Activated naive CD8-positive, alpha-beta T cell (primary cell): ENCODE data around the gene ZNF490.
"Not testable (repeated sequence)": the region's sequence is repeated elsewhere in the genome, so short reads cannot be mapped to it uniquely, and the experiment has no call there.

ENCODE experiments used
- H3K27ac Mint-ChIP-seq: one replicate; pipeline ENCODE4 v1.8.0; 2021; ENCODE audit warnings: mixed read lengths
- H3K27me3 Mint-ChIP-seq: one replicate; pipeline ENCODE4 v1.8.0; 2021; ENCODE audit warnings: mixed read lengths
- H3K36me3 Mint-ChIP-seq: one replicate; pipeline ENCODE4 v1.8.0; 2021; ENCODE audit warnings: mixed read lengths
- H3K4me1 Mint-ChIP-seq: one replicate; pipeline ENCODE4 v1.8.0; 2021; ENCODE audit warnings: low read depth, mixed read lengths
- H3K4me3 Mint-ChIP-seq: one replicate; pipeline ENCODE4 v1.8.0; 2021; ENCODE audit warnings: mild to moderate bottlenecking, mixed read lengths
- H3K9me3 Mint-ChIP-seq: one replicate; pipeline ENCODE4 v1.8.0; 2021; ENCODE audit warnings: low read depth, mixed read lengths

Gene ZNF490

DNA sequence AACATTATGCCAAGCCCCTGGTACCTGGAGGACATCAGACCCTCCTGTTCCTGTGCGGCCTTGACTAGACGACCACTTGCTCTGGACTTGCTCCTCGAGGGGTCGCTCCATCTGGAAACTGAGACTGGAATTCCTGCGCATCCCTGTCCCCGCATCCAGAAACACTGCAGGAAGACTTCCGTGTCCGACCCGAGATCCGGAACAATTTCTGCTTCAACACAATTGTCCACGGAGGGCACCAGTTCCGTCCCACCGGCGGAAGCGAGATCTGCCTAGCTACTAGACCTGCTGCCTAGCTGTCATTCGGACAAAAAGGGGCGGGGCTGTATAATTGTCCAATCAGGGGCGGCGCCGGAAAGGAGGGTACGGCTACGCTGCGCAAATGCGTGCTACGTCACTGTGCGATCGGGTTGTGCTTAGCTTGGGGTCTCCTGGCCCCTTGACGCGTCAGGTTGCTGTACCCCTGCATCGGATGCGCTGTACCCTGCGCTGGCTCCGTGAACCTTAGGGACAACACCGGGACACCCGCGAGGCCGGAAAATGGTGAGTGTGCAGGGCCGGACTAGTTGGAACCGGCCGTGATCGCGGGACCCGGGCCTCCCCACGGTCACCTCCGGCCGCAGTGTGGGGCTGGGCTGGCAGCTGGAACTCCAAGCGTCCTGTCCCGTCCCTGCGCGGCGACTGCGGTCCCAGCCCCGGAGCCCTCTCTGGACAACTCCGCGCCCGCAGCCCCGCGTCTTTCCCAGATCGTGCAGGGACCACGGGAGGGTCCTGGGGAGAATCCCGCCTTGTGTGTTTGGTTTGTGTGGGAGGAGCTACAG lies at the start of gene ZNF490, which contains the start of gene ZNF791:
ZNF490 (minus strand) TSS at position 274 of the 821 bp plus-strand sequence; CDS start at position 141, 133 bp downstream.
ZNF791 (plus strand) TSS at position 381 of the 821 bp plus-strand sequence; CDS start at position 541, 160 bp downstream.
- H3K27me3 Mint-ChIP-seq, result no peaks in the 10 kb centered on the region
- H3K27ac Mint-ChIP-seq, result peak within 1 kb of the TSS; percentile 98
- peaks cover 2% of the 10 kb centered on the region for H3K36me3 Mint-ChIP-seq
- no peaks in the 10 kb centered on the region for H3K9me3 Mint-ChIP-seq
- H3K4me1 Mint-ChIP-seq, result peaks cover 39% of the 10 kb centered on the region
- peak within 1 kb of the TSS; percentile 100 for H3K4me3 Mint-ChIP-seq

DNA sequence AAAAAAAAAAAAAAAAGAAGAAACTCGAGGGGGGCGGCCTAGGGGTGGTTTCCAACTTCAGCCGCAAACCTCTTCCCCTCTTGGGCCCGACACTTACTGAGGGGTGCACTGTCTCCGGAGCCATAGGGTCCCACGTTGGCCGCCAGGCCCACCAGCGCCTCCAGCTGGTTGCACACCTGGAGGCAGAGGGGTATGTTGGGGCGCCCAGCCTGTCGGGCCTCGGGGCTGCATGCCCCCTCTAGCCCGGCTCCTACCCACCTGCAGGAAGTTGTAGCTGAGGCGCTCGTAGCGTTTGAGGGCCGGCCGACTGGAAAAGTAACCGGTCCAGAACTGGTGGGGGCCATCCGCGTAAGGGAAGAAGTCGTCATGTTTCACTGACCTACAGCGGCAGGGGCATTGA lies 47.4 kb upstream of the ZNF490 start:
- peaks cover 3% of the 10 kb centered on the region for H3K4me1 Mint-ChIP-seq
- H3K27ac Mint-ChIP-seq, result no peak overlapping the region
- no peak overlapping the region for H3K4me3 Mint-ChIP-seq
- no peaks in the 10 kb centered on the region for H3K9me3 Mint-ChIP-seq
- no peaks in the 10 kb centered on the region for H3K27me3 Mint-ChIP-seq
- peaks cover 10% of the 10 kb centered on the region for H3K36me3 Mint-ChIP-seq

DNA sequence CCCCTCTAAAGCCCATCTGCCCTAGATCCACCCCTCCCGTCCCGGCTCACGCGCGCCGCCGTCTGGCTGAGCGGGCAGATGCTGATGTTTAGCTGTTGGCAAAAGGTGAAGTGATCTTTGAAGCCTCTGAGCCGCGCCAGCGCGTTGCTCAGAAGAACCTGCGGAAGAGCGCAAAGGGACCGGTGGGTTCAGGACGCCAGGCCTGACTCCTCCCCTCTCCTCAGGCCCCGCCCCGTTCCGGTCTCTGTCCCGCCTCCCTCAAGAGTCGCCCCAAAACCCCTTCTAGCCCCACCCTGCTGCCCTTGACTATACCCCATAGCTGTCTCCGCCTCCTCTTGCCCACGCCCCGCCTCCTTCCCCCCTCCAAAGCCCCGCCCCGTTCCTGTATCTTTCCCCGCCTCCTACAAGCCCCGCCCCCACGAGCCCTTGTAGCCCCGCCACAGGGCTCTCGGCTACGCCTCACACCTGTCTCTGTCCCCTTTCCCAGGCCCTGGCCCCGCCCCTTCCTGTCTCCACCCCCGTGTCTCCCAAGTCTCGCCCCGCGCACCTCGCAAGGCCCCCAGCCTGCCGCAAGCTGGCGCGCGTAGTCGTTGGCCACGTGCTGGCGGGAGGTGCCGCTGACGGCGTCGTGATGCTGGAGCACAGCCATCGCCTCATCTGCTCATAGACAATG lies 46.4 kb upstream of the ZNF490 start:
- H3K9me3 Mint-ChIP-seq, result no peaks in the 10 kb centered on the region
- peaks cover 3% of the 10 kb centered on the region for H3K4me1 Mint-ChIP-seq
- no peak overlapping the region for H3K4me3 Mint-ChIP-seq
- no peaks in the 10 kb centered on the region for H3K27me3 Mint-ChIP-seq
- H3K27ac Mint-ChIP-seq, result no peak overlapping the region
- H3K36me3 Mint-ChIP-seq, result peaks cover 10% of the 10 kb centered on the region

DNA sequence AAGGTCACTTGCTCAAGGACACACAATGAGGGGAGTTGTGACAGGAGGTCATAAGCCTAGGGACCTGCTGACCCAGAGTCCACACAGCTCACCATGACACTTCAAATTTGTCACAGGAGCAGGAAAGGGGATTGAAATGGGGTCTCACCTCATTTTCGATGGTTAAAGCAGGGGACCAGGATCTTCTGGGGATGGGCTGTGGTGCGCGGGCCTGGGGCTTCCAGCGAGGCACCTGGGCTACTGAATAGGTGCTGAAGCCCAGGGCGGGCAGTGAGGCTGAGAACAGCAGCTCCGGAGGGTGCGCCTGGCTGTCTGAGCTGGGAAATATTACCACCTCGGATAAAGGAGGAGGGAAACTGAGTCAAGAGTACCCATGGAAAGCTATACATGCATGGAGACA lies 44.9 kb upstream of the ZNF490 start:
- Mint-ChIP-seq H3K4me1 (peaks cover 3% of the 10 kb centered on the region), H3K9me3 (no peaks in the 10 kb centered on the region), H3K27me3 (no peaks in the 10 kb centered on the region), H3K27ac (no peak overlapping the region), H3K4me3 (no peak overlapping the region), H3K36me3 (peaks cover 17% of the 10 kb centered on the region)

DNA sequence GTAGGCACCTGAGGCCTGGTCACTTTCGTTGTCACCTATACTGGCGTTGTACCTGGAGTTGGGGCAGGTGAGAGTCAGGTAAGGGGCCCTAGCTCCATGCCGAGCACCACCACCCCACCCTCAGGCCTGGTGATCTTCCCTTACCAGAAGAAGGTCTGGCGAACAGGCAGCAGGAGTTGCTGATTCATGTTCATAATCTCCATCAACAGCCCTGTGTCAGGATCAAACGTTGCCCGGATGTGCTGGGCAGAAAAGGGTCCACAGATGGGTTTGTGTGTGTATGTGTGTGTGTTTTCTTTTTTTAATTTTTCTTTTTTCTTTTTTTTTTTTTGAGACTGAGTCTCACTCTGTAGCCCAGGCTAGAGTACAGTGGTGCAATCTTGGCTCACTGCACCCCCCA lies 41.6 kb upstream of the ZNF490 start:
- Mint-ChIP-seq H3K36me3 (peaks cover 14% of the 10 kb centered on the region), H3K27ac (no peak overlapping the region), H3K4me3 (no peak overlapping the region), H3K27me3 (no peaks in the 10 kb centered on the region), H3K9me3 (no peaks in the 10 kb centered on the region), H3K4me1 (peaks cover 2% of the 10 kb centered on the region)

DNA sequence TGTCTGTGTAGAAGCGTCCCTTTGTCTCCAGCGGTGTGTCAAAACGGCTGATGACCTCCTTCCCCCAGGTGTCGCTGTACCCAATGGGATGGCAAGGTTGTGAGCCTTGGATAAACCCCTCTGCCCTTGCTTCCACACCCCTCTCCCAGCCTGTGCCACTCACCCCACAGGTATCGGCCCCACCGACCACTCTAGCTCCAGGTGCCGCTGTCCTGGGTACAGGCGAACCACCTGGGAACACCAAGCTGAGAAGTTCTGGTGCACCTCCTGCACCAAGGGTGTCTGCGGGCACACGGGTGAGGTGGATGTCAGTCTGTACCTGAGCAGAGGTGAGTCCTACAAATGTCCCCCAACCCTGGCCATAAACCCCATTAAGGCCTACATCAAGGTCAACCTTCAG lies 39.3 kb upstream of the ZNF490 start:
- Mint-ChIP-seq H3K9me3 (no peaks in the 10 kb centered on the region), H3K27me3 (no peaks in the 10 kb centered on the region), H3K27ac (no peak overlapping the region), H3K4me3 (no peak overlapping the region), H3K36me3 (peaks cover 7% of the 10 kb centered on the region), H3K4me1 (peaks cover 2% of the 10 kb centered on the region)

DNA sequence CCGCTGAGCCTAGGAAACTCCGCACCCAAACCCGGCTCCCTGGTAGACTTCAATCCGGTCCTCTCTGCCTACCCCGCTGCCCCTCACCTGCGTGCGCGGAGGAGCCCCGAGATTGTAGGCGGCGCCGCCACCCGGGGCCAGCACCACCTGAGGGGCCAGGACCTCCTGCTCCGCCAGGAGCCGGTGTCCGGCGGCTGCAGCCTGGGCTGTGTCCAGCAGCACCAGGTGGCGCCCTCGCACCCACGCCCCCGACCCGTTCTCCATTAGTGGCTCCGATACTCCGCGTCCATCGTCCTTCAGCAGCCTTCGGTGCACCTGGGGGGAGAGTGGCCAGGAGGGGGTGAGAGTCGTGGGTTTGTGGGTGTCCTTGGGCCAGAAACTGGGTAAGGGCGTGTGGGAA lies 37.5 kb upstream of the ZNF490 start:
- no peak overlapping the region for H3K4me3 Mint-ChIP-seq
- peaks cover 7% of the 10 kb centered on the region for H3K36me3 Mint-ChIP-seq
- H3K9me3 Mint-ChIP-seq, result no peaks in the 10 kb centered on the region
- no peak overlapping the region for H3K27ac Mint-ChIP-seq
- peaks cover 2% of the 10 kb centered on the region for H3K4me1 Mint-ChIP-seq
- no peaks in the 10 kb centered on the region for H3K27me3 Mint-ChIP-seq

DNA sequence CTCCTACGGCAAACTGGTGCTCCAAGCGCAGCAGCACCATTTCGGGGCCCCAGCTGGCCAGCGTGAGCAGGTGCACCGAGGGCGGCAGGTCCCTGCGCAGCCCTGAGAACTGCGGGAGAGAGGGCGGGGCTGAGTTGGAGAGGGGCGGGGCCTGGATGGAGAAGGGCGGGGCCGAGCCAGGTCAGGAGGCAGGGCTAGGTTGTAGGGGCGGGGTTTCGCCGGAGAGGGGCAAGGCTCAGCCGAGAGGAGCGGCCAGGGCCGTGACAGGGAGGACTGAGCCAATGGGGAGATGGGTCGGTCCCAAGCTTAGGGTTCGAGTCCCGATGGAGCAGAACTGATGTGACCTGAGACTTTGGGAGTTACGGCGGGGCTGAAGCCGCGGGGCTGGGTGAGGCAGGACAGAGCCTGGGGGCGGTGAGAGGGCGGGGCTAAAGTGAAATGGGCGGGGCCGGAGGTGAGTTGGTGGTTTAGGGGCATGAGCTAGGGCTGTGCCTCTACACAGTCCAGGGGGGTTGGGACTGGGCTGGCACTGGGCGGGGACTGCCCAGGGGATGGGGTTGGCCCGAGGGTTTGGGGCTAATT lies 37.0 kb upstream of the ZNF490 start:
- no peaks in the 10 kb centered on the region for H3K9me3 Mint-ChIP-seq
- peaks cover 7% of the 10 kb centered on the region for H3K36me3 Mint-ChIP-seq
- H3K4me3 Mint-ChIP-seq, result no peak overlapping the region
- no peaks in the 10 kb centered on the region for H3K27me3 Mint-ChIP-seq
- no peak overlapping the region for H3K27ac Mint-ChIP-seq
- H3K4me1 Mint-ChIP-seq, result peaks cover 2% of the 10 kb centered on the region

DNA sequence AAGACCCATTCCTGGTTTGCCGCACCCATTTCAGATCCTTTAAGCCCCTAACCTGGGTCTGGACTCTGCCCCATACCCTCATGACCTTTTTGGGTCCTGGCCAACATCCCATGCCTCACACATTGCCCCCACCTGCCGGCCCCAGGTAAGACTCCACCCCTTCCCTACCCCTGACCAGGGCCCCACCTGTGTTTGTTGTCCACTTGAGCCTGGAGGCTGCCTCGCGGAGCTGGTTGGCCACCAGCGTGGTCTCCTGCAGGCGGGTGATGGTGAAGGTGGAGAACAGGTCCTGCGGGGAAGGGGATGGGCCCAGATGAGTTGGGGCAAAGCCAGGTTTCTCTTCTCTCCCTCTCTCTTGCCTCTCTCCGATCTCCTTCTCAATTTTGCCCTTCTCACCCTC lies 36.4 kb upstream of the ZNF490 start:
- Mint-ChIP-seq H3K9me3 (no peaks in the 10 kb centered on the region), H3K27me3 (no peaks in the 10 kb centered on the region), H3K4me3 (no peak overlapping the region), H3K4me1 (peaks cover 2% of the 10 kb centered on the region), H3K36me3 (peaks cover 7% of the 10 kb centered on the region), H3K27ac (no peak overlapping the region)

DNA sequence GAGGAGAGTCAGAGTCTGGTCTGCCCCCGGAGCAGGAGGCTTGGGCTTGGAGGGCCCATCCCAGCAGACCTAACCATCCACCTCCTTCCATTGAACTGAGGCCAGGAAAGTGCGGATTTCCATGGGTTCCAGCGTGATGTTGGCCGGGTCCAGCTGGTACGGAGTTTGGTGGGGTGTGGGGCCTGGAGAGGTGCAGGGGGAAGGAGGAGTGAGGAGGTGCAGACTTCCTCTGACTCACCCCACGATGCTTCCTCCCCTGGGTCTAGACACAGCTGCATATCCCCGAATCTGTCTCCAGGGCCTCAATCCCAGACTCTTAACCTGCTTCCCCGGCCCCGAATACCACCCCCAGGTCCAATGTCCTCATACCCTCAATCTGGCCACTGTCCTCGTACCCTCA lies 35.9 kb upstream of the ZNF490 start:
- Mint-ChIP-seq H3K27me3 (no peaks in the 10 kb centered on the region), H3K4me1 (peaks cover 2% of the 10 kb centered on the region), H3K9me3 (no peaks in the 10 kb centered on the region), H3K27ac (no peak overlapping the region), H3K4me3 (no peak overlapping the region), H3K36me3 (peaks cover 3% of the 10 kb centered on the region)

DNA sequence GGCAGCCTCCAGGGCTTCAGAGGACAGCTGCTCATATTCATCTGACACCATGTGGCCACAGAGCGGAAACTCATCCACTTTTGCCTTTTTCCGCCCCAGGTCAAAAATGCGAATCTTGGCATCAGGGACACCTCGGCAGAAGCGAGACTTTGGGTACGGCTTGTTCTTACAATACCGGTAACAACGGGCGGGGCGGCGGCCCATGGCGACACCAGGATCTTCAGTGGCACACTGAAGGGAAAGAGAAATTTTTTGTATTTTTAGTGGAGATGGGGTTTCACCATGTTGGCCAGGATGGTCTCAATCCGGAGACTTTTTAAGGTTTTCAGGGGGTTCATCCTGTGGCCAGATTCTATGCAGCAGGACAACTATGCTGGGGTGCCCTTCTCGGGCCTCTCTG lies 33.1 kb upstream of the ZNF490 start:
- H3K4me1 Mint-ChIP-seq, result peaks cover 15% of the 10 kb centered on the region
- H3K36me3 Mint-ChIP-seq, H3K4me3 Mint-ChIP-seq, H3K27me3 Mint-ChIP-seq, H3K27ac Mint-ChIP-seq, H3K9me3 Mint-ChIP-seq: not testable (repeated sequence)

DNA sequence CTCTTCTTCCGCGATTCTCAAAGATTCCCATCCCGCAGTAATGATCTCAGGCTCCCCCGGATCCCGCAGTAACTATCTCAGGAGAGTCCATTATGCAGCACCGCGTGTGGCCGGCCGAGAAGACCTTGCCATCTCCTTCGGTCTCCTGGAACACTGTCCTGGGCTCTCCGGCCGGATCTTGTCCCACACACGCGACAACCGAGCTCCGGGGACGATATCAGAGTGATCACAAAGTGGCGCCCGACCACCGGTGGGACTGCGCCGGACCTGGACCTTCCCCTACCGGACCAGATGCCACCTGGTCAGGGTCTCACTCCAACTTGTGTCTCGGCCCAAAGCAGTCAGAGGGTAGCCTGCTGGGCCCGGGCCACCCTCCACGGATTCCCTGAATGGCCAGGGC lies 31.9 kb upstream of the ZNF490 start:
- no peaks in the 10 kb centered on the region for H3K36me3 Mint-ChIP-seq
- no peak overlapping the region for H3K4me3 Mint-ChIP-seq
- no peaks in the 10 kb centered on the region for H3K9me3 Mint-ChIP-seq
- no peaks in the 10 kb centered on the region for H3K27me3 Mint-ChIP-seq
- peaks cover 13% of the 10 kb centered on the region for H3K4me1 Mint-ChIP-seq
- no peak overlapping the region for H3K27ac Mint-ChIP-seq

DNA sequence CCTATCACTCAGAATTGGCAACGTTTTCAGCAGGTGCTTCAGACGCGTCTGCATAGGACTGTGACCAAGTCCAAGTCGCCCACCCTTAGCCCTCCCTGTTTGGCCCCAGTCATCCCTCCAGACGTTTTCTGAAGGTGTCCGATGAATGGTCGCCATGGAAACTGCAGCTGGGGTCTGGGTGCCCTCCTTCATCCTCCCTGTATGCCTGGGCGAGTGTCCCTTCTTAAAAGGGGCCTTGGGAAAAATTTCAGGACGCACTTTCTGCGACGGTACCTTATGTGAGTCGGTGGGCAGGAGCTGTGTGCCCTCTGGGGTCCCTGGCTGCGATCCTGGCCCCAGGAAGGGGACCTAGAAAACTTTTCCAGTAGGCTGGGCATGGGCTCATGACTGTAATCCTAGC lies 30.8 kb upstream of the ZNF490 start:
- Mint-ChIP-seq H3K9me3 (no peaks in the 10 kb centered on the region), H3K36me3 (no peaks in the 10 kb centered on the region), H3K4me1 (peaks cover 19% of the 10 kb centered on the region), H3K27ac (no peak overlapping the region), H3K27me3 (no peaks in the 10 kb centered on the region), H3K4me3 (no peak overlapping the region)

DNA sequence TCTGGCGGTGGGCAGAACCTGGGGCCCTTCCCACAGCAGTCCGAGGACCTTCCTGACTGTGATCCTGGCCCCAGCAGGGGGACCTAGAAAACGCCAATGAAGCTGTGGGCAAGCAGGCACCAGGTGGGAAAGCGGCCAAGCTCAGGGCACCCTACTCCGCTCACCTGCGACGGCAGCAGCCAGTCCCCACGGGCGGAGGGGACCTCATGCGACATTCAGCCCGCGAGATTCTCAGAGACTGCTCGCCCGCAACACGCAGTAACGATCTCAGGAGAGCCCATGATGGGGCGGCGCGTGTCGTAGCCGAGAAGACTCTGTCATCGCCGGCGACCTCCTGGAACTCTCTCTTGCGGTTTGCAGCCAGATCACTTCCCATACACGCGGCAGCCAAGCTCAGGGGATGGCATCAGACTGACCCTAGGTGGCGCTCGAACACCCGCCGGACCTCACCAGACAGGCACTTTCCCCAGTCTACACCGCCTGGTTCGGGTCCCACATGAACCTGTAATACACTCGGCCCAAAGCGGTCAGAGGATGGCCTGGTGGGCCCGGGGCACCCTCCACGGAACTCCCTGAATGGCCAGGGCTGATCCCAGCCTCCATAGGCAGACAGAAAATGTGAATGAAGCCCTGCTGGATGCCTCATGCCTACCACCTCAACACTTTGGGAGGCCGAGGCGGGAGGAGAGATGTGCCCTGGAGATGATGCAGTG lies 29.4 kb upstream of the ZNF490 start:
- Mint-ChIP-seq H3K27ac (peak overlapping the region; percentile 90), H3K4me3 (peak overlapping the region; percentile 85), H3K9me3 (no peaks in the 10 kb centered on the region), H3K36me3 (no peaks in the 10 kb centered on the region), H3K27me3 (no peaks in the 10 kb centered on the region), H3K4me1 (peaks cover 24% of the 10 kb centered on the region)
